Daoy (cell line): Measurements from ENCODE around the gene RALGAPA2. TPM values are rescaled to one million over a fixed set of nuclear protein-coding genes. Genes with fewer than 3 reads are reported as not detected.

Experiments used
- DNase-seq: peaks from one replicate; pipeline ENCODE4 v3.0.0-alpha.2; 2015; ENCODE audit warnings: low read depth
- total RNA-seq: library from RNA; depleted of rRNA; stranded (reverse); fragments of >200 nt; shearing (Covaris generic); gene quantifications from 2 replicates; pipeline ENCODE4 v1.2.3, GENCODE V29; 2014

RALGAPA2 gene
- total RNA-seq, 1 experiment from 2014 or later = 5.9 TPM

DNA sequence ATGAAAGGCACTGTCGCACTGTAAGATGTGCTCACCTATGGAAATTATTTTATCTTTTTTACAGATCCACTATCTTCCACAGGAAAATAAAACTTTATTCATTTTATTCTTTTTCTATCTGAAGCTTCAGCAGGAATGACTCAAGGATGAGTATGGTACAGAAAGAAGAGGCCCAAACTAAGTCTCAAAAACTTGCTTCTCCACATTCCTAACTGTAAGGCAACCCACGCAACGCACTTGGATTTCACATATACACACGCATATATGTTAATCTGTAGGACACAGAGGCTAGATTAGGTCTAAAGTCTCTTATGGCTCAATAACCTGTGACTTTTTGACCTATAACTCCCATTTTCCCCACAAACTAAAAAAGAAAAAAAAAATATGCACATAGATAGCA, 81.9 kb downstream of the RALGAPA2 start:
- no peak for DNase-seq

- DNase-seq = no peak
These were observed 82.8 kb downstream of the RALGAPA2 start for GRCh38 chr20:20629556-20630188.

- DNase-seq = no peak
These were observed 84.1 kb downstream of the RALGAPA2 start for GRCh38 chr20:20628314-20628713.

GRCh38 chr20:20627471-20627870, 85.0 kb downstream of the RALGAPA2 start:
- no peak for DNase-seq

DNA sequence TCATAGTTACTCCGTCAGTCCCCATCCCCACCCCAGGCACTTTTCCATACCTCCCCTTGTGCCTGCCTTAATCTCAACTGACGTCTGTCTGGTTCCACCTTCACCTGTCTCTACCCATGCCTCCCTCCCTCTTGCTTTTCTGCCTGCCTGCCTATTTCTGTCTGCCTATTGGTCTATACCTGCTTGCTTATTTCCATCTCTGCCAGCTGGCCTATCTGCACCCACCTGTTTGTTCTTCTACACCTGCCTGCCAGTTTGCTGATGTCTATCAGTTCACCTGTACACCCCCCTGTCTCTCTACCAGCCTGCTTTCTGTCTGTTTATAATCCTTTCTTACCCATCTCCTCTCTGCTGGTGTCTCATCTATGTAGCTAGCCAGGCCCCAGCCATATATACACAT, 87.5 kb downstream of the RALGAPA2 start:
- no peak for DNase-seq

DNA sequence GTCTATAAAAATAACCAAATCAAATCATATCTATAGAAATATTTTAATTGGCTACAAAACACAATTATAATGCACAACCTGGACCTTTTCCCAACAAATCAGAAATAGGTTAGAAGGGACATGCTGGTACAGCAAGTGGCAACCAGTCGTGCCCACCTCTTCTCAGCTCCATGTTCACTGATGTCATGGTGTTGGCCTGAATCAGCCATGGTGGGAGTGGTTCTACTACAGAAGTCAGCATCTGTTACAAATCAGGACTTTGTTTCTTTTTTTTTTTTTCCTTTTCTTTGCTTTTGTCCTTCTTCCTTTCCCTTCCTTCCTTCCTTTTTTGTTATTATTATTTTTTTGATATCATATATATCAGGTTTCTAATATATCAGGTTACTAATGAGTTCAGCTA, 91.2 kb downstream of the RALGAPA2 start:
- DNase-seq = no peak

DNA sequence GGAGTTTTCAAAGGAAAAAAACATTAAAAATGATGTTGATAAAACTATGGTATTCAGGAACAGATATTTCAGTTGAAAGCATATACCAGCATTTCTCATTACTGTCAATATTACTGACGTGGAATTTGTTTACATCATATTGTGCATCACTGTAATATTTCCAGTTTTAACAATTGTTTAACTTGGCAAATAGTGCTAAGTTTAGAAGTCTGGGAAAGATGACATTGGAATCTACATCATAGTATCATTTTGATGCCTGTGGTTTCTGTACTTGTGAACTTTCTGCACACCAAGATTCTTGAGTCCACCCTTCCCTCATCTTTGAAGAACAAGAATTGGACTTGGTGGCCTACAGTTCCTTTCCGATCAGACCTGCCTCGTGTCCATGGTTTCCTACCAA, 98.1 kb downstream of the RALGAPA2 start:
- no peak for DNase-seq

- DNase-seq = no peak
These were observed 100.2 kb downstream of the RALGAPA2 start for GRCh38 chr20:20612251-20612650.

DNA sequence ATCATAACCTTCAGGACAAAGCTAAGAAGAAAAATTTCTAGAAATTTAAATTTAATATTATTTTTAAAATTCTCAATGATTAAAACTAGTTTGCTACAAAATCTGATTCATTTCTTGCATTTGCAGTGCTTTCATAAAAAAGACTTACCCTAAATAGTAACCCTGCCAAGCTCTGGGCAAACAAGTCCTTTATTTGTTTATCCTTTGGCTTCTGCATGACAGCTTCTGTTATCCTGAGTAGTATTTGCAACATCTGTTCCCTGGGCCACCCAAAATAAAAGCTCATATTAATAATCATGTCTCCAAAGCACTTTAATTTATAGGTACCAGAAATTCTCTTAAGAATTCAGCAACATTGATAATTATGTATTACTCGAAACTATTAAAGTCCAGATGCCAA, 101.3 kb downstream of the RALGAPA2 start:
- DNase-seq = no peak

GRCh38 chr20:20609522-20609921, 102.9 kb downstream of the RALGAPA2 start:
- no peak for DNase-seq

DNA sequence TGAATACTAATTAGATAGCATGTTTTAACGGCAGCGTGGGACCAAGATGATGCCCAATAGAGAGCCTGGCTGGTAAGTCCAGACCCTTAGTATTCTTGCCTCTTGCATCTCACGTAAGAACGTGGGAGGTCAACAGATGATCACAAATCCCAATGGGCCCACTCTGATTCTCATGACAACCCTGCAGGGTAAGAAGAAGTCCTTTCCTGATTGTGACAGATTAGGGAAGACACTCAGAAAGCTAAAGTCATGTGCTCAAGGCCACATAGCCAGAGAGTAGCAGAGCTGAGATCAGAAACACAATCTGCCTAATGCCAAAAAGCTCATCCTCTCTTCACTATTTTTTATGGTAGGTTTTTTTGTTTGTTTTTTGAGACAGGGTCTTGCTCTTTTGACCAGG, 103.8 kb downstream of the RALGAPA2 start:
- no peak for DNase-seq

DNA sequence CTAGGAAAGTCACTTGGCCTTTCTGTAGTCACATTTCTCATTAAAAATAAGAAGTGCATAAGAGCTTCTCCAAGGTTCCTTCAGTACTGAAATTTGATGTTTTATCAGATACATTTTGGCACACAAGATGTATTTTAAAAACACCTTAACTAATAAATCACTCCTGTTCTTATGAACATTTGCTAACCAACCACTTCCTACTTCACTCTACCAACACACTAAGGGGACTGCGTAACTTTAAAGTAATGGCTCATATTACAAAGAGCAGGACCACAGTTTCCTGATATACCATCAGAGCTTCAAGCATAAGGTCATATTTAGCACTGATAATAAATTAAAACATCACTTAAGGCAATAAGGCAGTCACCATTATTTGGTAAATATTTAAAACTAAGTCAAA, 104.4 kb downstream of the RALGAPA2 start:
- DNase-seq = no peak

GRCh38 chr20:20606881-20607280, 105.6 kb downstream of the RALGAPA2 start:
- no peak for DNase-seq

GRCh38 chr20:20606050-20606449, 106.4 kb downstream of the RALGAPA2 start:
- DNase-seq = no peak

GRCh38 chr20:20604907-20605306, 107.5 kb downstream of the RALGAPA2 start:
- no peak for DNase-seq

- DNase-seq = no peak
These were observed 108.1 kb downstream of the RALGAPA2 start for GRCh38 chr20:20604357-20604756.

DNA sequence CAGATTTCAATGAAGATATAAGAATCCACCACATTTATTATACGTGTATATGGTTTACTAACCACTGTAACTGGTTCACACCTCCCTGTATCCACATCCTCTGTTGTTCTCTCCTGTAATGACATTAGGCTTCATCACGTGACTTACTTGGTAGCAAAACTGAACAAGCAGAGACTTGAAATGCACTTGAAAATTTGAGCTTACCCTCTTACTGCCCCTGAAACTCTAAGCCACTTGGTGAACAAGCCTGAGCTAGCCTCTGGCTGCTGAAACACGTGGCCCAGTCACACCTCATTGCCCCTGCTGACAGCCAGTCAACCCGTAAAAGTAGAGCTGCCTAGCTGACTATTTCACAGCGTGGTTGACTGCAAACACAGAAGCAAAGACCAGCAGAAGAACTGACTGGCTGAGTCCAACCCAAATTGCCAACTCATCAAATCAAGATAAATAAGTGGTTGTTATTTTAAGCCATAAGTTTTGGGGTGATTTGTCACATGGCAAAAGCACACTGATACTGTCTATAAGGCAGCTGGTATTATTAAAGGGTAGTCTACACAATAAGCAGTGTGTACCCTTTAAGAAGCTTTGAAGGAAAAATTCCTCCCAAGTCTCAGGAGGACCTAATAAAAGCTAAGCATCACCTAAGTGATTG, 109.0 kb downstream of the RALGAPA2 start:
- DNase-seq = no peak

DNA sequence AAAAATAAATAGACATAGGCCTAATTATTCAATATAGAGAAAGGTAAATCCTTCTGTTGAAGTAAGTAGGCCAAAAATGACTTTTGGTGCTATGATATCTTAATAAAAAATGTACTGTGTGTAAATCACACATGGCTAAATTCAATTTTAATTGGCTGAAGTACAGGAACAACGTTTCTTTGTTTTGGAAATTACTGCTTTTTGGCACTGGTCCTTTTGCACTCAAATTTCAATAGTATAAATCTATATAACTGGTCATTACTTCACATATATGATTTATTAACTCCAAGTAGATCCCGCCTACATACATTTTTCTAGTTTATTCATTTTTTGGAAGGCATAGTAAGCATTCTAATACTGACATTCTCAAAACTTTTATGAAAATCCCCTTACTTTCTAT, 114.5 kb downstream of the RALGAPA2 start:
- DNase-seq = no peak

GRCh38 chr20:20594171-20594530, 118.3 kb downstream of the RALGAPA2 start:
- DNase-seq = no peak

DNA sequence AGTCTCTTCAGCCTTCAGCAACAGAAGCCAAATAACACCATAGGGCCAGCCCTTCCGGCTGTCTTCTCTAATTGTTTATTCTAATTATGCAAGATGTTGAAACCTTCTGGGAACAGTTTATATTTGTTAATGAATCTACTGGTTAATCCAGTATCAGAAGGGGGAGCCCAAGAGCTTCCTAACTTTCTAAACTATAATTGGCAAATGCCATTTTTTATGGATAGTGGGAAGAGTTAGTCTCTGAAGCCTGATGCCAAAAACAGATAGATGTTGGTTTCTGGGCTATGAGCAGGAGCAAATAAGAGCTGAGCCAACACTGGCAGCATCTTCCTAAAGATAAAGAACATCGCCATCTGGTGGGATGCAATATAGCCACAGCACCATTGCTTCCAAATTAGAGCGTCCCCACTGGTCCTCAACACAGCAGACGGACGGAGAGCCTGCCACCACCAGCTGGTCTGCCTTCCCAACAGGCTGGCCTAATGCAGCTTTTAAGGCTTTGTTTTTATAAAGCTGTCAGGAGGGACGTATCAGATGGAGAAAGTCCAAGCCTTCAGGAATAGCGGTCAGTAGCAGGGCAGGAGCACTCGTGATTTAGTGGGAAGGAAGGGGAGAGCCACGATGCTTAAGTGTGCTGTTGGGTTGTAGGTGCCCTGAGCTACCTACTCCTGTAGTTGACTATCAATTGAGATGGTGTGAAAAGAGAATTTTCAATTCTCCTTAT, 118.8 kb downstream of the RALGAPA2 start:
- DNase-seq = peak; percentile 12

DNA sequence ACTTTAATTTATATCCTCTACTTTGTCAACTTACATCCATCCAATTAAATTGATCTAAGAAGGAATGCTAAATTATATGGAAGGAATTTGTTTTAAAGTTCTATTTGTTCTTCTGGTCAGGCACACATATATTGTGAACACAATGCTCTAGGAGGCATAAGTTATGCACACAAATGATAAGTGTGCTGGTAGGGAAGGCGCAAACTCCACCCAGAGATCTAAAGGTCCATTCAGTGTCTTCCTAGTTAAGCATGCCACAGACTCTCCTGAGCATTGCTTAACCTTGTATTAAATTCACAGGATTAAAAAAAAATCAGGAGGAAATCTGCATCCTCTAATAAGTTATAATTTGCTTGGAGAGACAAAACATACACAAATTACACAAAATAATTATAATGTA, 127.3 kb downstream of the RALGAPA2 start:
- no peak for DNase-seq

DNA sequence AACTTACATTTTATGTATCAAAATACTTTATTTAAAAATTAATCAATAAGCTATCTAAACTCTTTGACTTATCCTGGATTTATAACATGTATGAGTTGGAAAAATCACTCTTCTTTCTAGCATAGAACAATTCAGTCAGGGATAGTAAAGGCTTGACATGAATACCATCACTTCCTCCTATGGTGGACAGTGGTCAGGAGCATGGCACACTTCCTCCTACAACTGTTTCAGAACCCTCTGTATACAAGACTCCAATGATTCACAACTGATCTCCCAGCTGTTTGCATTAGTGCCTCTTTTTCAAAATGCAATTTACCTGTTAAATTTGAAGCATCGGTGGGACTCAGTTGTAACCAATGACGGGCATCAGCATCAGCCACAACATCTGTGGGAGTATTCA, 129.7 kb downstream of the RALGAPA2 start:
- DNase-seq = no peak

DNA sequence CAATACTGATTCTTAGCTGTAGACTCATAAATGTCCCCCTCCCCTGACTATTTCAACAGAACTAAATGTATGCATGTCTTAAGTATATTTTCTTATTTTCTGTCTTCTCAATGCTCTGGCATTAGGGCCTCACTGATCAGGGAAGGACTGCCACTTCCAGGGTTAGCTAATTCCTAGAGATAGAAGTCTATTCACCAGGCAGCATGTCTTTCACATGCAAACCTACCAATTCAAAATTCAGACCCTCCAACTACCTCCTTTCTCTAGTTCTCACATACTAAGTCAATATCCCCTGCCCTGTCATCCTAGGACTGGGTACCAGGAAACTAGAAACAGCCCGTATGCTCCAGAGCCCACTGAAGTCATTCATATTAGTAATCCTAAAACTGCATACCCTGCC, 132.3 kb downstream of the RALGAPA2 start:
- DNase-seq = no peak
